HTR-8/SVneo (cell line): ENCODE data around the gene ABCG8.
A peak's percentile ranks its signal among the peaks of the same experiment; 100 is the strongest.

Source experiments
- DNase-seq: peaks from one replicate; pipeline ENCODE4 v3.0.0; 2011; ENCODE audit warnings: low spot score, mixed read lengths; ENCODE audit not compliant: insufficient read length
- FAIRE-seq: peaks from 2 replicates; lab custom pipeline; 2011; peaks lifted over from hg19 to GRCh38; lab: Jason Lieb, UNC

The ABCG8 gene

DNA sequence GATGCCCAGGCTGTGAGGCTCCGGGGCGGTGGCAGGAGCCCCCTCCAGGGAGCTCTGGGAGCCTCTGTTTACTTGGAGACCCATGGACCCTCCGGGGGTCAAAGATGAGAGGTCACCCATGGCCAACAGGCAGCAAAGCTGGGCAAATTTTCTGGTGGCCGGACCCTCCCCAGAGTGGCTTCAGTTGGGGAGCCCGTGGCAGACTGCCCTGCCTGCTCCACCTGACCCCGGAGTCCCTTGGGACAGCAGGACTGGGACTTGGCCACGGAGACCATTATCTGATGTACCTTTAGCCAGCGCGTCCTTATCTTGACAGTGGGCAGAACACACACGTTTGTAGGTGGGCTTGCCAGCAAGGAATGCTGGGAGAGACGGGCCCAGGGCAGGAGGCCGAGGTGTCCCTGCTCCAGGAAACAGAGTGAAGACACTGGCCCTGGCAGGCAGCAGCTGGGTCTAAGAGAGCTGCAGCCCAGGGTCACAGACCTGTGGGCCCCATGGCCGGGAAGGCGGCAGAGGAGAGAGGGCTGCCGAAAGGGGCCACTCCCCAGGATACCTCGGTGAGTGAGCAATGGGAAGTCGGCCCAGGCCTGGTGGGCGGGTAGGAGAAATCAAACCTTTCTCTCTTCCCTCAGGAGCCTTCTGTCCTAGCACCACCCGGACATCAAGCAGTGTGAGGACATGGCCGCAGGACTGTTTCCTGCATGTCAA is at the start of gene ABCG8, which contains the start of gene ABCG5:
Gene ABCG8, plus strand, starts transcription at position 412 of the 708 bp plus-strand sequence. Its CDS starts 83 bp downstream, at position 495.
Gene ABCG5, minus strand, starts transcription at position 280 of the 708 bp plus-strand sequence. Its CDS starts 160 bp downstream, at position 120.
- no peak for DNase-seq
- no peak for FAIRE-seq

DNA sequence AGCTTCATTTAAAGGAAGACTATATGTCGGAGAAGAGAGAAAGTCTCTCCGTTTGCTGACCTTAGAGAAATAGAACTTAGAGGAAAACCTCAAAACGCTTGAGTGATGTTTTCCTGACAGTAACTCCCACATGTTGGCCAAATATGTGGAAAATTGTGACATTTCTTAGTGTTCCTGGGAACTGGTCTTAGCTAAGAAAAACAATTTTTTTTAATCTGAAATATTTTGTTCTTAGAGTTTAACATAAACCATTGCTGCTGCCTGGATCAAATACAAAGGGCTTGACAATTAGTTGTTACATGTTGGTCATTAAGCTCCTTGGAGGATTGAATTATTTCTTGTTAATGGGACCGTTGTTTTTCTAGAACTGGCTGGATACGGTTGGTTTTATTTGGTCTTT is 48.6 kb upstream of the ABCG8 start:
- DNase-seq (no peak), FAIRE-seq (no peak)

DNA sequence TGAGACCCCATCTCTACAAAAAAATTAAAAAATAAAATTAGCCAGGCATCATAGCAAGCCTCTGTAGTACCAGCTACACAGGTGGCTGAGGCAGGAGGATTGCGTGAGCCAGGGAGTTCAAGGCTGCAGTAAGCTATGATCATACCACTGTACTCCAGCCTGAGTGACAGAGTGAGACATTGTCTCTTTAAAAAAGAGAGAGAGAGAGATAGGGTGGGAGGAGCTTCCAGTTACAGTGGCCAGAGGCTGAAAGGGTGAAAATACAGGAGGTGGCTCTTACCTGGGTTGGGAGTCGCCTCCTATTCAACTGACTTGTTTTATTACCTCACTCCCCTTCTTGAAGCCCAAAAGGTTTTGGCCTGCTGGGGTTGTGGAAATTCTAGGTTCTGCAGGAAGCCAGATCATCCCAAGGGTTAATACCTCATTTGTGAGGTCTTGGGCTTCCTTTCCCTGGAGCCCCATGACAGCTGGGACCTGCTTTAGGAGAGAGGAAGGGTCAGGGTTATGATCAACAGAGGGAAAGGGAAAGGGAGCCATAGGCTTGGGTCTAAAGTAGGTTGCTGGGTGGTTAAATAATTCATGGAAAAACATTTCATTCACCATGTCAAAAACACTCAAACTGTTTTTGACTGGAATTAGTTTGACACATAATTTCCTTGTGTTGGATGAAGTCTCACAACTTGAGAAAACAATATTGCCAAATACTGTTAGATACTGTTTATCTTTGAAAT is 47.6 kb upstream of the ABCG8 start:
- DNase-seq = no peak
- FAIRE-seq = no peak

DNA sequence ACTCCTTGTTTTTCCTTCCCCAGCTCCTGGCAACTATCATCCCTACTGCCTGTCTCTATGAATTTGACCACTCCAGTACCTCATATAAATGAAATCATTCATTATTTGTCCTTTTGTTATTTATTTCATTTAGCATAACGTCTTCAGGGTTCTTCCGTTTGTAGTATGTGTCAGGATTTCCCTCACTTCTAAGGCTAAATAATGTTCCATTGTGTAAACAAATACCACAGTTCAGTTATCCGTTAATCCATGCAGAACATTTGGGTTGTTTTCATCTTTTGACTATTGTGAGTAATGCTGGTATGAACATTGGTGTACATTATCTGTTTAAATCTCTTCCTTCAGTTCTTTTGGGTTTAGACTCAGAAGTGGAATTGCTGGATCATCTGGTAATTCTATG is 46.1 kb upstream of the ABCG8 start:
- FAIRE-seq (no peak), DNase-seq (no peak)

DNA sequence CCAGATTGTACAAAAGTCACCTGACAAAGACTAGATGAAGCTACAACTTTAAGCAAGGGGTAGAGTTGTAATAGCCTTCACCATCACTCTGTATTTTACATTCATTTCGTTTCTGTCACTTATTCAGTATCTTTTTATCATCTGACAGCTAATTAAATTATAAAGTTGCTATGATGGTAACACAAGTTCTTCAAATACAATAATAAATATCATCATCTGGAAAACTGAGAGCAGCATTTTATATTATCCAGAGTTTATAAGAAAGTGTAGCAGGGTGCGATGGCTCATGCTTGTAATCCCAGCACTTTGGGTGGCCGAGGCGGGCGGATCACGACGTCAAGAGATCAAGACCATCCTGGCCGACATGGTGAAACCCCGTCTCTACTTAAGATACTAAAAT is 43.8 kb upstream of the ABCG8 start:
- no peak for FAIRE-seq
- DNase-seq = no peak

DNA sequence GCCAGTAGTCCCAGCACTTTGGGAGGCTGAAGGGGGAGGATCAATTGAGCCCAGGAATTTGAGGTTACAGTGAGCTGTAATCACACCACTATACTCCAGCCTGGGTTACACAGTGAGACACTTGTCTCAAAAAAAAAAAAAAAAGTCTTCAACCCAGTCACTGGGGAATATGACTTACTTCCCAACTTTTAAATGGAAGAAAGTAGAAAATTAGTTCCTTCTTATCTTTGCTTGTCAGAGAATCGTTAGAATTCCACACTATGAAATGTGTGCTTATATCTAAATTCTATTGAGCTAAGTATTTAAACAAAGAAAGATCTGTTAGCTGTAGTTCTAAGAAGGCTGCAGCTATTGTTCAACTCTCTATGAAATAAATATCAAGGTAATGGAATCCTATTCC is 42.6 kb upstream of the ABCG8 start:
- DNase-seq (no peak), FAIRE-seq (no peak)

DNA sequence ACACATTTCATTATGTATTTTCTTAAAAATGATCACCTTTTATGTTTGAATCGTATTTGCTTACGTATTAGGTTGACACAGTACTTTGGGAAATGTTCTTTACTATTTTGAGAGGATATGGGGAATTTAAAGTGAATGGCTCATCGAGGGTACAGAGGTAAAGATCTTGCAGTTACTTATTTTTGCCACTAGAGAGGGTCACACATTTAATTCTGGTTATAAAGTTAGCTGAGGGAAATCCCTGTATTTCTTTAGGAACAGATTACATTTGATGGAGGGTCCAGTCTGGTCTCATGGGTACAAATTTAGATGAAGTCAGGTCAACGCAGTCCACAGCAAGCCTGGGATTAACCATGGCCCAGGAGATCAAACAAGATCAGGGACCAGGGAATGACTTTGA is 40.5 kb upstream of the ABCG8 start:
- FAIRE-seq = no peak
- DNase-seq = peak; percentile 35

DNA sequence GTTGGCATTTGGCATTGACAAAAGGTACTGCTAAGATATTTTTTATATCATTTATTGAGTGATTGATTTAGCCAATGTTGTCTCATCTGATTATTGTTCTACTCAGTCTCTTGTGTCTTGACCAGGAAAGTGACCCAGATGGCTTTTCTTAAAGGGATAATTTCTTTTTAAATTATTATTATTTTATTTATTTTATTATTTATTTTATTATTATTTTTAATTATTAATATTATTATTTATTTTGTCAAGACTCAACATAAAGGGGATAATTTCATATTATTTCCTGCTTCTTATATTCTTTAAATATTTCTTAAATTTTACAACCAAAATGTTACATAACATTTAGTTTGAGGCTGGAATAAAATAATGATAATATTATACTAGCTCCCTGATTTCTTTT is 37.9 kb upstream of the ABCG8 start:
- FAIRE-seq = no peak
- no peak for DNase-seq

DNA sequence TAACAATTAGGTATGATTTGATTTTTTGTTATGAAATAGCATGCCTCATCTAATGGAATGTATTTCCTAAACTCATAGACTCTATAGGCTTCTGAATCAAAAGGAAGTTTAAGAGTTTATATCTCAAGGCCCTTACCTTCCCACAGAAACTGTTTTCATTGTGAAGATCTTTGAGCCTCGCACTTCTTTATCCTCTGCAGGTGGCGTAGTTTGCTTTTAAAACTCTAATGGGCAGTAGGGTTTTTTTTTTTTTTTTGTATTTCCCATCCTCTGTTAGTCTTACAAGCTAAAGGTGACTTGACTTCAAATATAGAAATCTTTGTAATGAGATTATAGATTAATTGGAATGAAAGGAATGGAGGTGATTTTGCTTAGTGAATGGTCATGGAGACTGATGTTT is 36.6 kb upstream of the ABCG8 start:
- FAIRE-seq (no peak), DNase-seq (no peak)

DNA sequence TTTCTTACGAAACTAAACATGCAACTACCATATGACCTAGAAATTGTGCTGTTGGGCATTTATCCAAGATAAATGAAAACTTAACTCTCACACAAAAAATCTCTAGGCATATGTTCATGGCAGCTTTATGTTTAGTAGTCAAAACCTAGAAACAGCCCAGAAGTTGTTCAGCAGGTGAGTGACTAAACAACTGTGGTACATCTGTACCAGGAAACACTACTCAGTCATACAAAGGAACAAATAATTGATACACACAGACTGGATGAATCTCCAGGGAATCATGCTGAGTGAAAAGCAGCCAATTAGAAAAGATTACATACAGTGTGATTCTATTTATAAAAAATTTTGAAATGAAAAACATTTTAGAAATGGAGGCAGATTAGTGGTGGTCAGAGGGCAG is 35.7 kb upstream of the ABCG8 start:
- no peak for FAIRE-seq
- no peak for DNase-seq

DNA sequence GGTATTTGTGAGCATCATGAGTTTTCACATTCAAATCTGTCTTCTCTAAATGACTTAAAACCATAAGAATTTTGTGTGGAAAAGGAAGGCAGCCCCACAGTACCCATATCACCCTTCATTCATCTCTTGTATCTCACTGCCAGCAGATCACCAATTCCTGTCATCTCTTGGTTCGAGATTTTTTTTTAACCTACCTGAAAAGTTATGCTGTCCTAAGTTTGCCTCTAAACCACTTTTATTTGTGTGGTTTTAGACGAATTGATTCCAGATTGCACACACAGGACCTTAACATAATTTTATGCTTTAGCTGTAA is 32.1 kb upstream of the ABCG8 start:
- FAIRE-seq (no peak), DNase-seq (no peak)

DNA sequence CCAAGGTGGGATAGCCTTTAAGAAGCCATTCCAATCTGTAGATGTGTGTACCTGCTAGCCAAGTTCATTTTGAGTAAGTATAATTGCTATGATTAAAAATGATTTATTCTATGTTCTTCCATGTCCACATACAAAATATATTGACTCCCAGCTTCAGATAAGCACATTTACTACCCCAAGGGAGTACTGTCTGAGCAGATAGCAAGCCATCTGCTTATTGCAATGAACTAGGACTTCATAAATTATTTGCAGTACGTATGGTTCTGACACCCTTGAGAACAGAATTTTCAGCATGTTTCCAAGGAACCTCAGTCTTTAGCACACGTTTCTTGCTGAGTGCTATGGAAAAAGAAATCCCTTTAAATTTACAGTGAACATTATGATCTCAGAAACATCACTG is 28.3 kb upstream of the ABCG8 start:
- FAIRE-seq = no peak
- no peak for DNase-seq

DNA sequence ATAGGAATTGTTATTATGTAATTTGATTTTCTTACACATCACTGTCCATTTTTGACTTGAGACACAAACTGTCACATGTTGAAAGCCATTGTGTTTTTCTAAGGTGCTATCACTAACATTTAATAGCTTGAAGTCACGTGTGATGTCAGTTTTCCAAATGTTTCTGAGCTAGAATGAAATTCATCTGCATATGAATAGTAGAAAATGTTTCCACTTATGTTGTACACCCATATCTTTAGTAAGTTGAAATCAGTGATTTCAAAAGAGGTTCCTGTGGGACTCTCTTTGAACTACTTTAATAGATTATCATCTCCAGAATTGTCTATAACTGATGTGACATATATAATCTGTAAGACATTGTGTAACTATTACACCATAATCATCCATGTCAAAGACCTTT is 27.9 kb upstream of the ABCG8 start:
- peak; percentile 52 for FAIRE-seq
- no peak for DNase-seq

DNA sequence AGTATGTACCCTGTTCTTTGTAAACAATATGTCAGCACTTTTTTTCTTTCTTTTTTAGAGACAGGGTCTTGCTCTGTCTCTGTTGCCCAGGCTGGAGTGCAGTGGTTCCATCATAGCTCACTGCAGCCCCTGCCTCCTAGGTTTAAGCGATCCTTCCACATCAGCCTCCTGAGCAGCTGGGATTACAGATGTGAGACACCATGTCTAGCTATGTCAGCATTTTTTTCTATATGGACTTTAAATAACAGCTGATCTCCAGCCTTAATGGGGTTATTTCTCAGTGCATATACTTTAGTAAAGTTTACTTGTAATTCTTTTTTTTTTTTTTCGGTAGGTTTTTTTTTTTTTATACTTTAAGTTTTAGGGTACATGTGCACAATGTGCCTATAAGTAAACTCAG is 26.8 kb upstream of the ABCG8 start:
- FAIRE-seq (no peak), DNase-seq (no peak)

DNA sequence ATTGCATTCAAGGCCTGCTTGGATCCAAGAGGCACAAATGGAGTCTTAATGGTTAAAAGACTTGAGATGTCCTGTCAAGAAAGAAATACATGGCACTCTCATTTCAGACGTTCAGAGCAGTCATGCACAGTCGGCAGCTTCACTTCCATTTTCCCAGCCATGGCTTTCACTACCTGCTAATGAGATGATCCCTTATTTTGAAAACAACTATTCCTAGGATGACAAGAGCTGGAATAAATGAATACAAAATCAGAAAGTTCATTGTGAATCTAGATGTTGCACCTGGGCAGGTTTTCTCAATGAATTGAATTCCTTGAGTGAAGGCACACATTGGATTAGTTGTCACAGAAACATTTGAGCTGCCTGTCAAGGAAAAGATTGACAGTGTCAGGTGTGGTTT is 25.8 kb upstream of the ABCG8 start:
- DNase-seq (no peak), FAIRE-seq (no peak)

DNA sequence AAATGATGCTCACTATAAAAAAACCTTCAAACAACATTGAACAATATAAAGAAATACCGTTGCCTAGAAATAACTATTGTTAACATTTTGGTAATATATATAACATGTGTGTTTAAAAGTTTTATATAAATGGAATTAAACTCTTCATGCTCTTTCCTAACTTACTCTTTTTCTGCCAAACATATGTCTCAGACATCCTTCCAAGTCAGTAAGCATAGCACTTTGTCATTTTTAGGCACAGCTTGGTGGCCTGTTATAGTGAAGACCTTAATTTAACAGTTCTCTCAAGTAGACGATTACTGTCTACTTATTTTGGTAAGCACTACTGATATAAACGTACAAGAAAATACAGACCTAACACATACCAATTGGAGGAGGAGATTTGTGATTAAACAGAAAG is 24.1 kb upstream of the ABCG8 start:
- FAIRE-seq (no peak), DNase-seq (no peak)

DNA sequence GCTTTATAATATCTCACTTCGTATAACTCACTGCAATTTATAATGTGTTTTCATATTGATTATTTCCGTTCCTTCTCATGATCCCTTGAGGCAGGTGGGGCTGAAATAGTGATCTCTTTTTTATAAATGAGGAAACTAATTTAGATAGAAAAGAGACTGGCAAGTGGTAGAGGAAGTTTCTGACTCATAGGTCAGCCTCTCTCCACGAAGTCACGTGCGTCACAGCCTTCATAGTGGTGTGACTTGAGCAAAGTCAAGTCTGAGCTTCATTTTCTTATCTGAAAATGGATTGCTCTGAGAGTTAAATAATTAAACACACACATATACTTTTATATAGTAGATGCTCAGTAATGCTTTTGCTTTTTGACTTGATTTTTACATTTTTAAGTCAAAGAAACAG is 20.0 kb upstream of the ABCG8 start:
- FAIRE-seq (no peak), DNase-seq (no peak)

DNA sequence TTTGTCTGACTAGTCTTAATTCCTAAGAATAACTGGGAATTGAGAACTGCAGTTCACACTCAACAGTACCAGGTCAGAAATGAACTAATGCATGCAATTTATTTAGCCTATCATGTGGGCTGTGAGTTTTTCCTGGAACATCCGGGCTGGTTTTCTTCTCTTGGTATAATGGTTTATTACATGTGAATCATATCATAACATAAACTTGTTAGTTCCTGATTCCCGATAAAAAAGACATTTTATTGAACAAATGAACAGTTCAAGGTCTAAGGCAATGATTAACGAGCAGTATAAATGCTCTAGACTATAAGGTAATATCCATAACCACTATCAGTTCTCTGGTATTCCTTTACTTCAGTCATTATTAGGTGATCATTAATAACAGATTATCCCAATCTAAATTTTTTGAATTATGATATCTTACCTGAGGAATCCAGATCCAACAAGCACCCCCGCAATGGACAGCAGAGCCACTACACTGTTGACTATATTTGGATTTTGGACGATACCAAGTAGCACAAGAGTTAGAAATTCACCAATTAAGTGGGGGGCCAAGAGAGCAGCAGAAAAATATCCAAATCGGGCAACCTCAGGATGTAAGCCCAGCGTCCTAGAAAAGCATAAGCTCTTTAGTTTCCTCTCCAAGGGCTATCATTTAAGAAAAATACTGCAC is 19.1 kb upstream of the ABCG8 start:
- FAIRE-seq = no peak
- DNase-seq = no peak

DNA sequence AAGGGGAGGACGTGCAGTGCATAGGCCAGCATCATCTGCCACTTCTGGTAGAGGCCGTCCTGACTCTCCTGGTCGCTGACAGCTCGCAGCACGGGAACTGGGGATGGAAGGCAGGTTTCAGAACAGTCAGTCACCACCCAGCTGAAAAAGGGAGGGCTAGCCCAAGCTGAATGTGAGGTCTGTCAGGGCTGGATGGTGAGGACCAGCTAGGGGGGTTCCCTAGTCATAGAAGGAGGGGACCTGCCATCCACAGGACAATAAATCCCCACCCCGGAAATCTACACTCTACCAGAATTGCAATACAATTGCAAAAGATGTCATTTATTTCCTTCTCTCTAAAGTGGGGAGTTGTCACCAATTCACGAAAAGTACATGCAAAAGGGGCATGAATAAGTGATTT is 15.9 kb upstream of the ABCG8 start:
- DNase-seq (no peak), FAIRE-seq (no peak)

DNA sequence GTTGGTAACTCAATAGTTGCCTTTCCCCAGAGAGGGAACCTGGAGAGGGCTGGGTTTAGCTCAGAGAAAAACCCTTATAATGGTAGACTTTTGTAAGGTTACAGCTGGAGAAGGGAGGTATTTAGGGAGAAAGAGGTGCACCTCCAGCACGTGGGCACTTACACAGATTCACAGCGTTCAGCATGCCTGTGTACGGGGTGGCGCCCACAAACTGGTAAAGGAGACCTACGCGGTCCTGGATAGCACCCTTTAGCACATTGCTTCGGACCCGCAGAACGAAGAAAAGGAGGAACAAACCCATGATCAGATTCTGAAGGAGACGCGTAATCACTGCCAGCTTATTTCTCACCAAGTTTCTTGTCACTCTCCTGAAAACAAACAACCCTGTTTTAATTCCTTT is 15.0 kb upstream of the ABCG8 start:
- FAIRE-seq (no peak), DNase-seq (no peak)

DNA sequence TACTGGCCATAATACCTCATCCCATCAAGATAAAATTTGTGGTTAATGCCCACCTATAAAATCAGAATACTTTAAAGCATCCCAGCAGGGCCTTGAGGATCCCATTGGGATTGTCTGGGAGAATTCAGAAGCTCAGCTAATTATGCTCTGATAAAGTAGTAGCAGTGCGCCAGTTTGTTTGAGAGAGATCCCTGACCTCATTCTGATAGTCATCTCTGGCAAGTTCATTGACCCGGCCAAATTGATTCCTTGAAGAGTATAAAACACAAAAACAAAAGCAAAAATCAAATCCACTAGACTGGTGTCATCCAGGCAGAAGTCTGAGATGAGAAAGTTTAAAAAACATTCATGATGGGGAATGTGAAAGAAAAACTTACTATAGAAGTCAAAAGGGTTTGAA is 14.3 kb upstream of the ABCG8 start:
- FAIRE-seq = no peak
- no peak for DNase-seq
